HG02759 (cell line): ENCODE data around the gene SLC2A6.
A peak's percentile ranks its signal among the peaks of the same experiment; 100 is the strongest.

Experiments
- ATAC-seq: cut with Tn5 transposase; IDR thresholded peaks from one replicate; pipeline ENCODE4 v1.9.1; 2021; ENCODE audit warnings: mild to moderate bottlenecking, moderate library complexity; ENCODE audit not compliant: unreplicated experiment

The SLC2A6 gene

DNA sequence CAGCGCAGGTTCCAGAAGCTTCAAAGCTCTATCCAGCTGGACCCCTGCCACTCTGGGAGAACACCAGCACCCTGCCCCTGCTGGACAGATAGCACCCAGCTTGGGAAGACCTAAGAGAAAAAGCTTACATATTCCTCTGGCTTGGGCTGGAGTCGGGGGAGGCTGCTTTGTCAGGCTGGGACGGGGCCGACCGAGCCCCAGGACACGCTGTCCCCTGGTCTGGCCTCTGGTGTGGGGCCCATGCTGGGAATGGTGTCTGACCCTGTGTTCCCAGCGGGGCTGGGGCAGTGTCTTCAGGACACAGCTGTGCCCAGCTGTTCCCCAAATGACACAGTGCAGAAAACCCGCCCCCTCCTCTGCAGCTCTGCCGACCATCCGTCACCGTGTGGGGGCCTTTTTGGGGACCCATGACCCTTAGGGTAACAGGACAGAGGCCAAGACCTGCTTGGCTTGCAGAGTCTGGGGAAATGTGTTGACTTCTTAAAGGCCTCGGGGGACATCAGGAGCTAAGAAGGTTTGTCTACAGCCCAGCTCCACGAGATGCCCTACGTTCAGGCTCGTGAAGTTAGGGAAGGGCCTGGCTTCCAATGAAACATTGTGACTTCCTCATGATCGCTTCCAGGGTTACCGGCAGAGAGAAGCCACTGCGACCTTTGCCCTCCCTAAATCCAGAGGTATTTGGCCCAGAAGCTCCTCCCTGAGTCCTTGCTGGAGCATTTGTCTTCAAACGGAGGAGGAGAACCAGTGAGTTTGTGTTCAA lies 20.4 kb upstream of the SLC2A6 start:
- no peak for ATAC-seq

DNA sequence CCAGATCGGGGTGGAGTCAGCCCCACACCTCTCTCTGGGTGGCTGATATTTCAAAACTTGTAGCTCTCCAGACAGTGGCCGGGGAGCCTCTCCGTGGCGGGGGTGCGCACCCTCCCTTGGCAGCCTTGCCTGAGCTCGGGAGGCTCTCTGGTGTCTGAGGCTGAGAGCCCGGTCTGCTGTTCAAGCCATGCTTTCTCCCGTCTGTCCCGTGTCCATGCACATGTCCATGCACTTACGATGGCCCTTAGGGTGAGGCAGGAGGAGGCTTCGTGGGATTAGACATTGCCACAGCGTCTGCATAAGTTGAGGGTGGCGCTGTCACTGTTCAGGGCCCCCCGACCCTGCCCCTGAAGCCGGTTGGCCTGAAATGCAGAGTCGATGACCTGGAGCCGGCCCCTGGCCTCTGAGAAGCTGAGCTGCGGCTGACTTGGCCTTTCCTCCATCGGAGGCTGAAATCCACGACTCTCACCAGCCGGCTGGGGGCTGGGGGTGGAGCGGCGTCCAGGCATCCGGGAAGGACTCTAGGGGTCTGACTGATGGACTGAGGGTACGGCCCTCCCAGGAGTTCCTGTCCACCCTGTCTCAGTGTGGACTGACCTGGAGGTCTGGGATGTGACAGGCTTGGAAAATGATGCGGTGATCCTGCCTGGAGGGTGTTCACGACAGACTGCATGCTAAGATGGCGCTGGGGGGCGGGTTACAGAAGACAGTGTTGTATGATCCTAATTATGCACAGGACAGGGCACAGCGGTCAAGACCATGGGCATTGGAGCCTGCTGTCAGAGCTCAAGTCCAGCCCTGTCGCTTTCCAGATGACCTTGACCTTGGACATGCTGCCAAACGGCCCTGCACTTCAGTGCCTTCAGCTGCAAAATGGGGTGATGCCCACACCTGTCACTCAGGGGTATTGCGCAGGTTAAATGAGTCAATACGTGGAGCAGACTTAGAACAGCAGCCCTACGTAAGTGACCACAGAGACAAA lies 18.3 kb upstream of the SLC2A6 start:
- ATAC-seq = no peak

DNA sequence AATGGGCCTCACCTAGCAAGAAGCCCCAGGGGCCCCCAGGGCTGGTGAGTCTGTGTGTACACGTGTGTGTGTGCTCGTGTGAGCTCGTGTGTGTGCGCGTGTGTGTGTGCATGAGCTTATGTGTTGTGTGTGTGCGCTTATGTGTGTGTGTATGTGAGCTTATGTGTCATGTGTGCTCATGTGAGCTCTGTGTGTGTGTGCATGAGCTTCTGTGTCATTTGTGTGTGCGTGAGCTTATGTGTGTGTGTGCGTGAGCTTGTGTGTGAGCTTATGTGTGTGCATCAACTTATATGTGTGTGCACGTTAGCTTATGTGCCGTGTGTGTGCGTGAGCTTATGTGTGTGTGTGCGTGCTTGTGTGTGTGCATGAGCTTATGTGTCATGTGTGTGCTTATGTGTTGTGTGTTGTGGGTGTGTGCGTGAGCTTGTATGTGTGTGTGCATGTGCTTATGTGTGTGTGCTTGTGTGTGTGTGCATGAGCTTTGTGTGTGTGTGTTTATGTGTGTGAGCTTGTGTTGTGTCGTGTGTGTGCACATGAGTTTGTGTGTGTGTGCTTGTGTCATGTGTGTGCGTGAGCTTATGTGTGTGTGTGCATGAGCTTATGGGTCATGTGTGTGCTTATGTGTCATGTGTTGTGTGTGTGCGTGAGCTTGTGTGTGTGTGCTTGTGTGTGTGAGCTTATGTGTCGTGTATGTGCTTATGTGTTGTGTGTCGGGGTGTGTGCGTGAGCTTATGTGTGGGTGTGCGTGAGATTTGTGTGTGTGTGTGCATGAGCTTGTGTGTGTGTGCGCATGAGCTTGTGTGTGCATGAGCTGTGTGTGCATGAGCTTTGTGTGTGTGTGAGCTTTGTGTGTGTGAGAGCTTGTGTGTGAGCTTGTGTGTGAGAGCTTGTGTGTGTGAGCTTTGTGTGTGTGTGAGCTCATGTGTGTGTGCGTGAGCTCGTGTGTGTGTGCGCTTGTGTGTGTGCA lies 16.7 kb upstream of the SLC2A6 start:
- no peak for ATAC-seq

DNA sequence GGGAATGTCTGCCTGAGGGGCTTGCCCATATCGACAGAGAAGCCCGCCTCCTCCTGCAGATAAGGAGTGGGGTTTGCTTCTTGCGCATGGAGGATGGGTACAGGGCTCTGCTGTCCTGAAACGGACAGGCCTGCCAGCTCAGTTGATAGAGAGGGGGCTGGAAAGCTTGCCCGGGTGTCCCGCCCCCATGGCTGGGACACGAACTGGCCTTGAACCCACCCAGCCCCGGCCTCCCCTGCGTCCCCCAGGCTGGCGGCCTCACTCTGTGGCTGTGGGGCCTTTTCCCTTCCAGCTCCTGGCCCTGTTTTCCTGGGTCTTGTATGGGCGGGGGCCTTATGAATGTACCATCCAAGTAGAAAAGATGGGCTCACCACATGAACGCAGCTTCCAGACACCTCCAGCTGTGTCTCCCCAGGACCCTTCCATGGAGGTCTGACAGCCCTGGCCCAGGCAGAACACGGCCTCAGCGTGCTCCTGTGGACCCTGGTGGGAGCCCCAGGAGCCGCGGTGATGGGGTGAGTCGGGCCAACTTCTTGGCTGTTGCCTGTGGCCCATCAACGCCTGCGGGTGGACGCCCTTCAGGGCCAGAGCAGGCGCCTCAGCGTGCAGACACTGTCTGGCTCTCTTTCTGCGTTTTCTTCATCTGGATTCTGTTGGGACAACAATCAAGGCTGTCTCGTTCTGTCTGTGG lies 15.9 kb upstream of the SLC2A6 start:
- ATAC-seq = no peak

DNA sequence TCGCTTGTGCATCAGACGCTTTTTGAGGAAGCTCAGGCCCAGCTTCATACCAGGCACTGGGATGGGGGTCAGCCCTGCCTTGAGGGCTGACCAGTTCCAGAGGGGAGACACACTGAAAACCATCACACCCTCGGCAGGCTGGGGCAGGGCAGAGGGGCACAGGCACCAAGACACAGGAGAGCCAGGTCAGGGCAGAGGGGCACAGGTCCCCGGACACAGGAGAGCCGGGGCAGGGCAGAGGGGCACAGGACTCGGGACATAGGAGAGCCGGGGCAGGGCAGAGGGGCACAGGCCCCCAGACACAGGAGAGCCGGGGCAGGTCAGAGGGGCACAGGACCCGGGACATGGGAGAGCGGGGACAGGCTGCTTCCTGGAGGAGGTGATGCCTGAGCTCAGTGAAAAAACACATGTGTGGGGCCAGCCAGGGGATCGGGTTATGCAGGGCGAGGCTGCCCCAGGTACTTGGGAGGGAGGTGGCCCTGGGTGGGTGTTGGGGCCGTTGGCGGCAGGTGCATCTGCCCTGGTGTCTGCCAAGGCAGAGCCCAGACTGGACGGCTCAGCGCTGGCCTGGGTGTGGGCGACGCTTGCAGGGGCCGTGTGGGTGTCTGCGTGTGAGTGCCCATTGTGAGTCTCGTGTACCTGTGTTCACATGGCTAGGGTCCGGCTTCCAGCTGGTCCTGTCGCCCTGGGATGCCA lies 15.1 kb upstream of the SLC2A6 start:
- no peak for ATAC-seq

DNA sequence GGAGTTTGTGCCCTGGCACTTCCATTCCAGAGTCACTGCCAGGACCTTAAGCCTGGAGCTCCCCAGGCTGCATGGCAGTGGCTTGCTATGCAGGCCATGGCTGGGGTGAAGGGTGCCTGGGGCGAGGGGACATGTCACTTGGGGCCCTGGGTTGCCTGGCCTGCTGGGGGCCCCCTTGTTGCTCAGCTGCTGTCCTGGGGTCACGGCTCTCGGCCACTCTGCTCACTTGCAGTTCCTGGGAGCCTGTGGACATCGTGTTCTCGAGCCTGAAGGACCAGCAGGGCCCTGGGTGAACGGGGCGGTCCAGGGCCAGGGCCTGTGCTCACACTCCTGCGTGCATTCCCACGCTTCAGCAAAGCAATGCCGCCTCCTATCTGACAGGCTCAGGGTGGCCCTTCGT lies 14.5 kb upstream of the SLC2A6 start:
- ATAC-seq = no peak

DNA sequence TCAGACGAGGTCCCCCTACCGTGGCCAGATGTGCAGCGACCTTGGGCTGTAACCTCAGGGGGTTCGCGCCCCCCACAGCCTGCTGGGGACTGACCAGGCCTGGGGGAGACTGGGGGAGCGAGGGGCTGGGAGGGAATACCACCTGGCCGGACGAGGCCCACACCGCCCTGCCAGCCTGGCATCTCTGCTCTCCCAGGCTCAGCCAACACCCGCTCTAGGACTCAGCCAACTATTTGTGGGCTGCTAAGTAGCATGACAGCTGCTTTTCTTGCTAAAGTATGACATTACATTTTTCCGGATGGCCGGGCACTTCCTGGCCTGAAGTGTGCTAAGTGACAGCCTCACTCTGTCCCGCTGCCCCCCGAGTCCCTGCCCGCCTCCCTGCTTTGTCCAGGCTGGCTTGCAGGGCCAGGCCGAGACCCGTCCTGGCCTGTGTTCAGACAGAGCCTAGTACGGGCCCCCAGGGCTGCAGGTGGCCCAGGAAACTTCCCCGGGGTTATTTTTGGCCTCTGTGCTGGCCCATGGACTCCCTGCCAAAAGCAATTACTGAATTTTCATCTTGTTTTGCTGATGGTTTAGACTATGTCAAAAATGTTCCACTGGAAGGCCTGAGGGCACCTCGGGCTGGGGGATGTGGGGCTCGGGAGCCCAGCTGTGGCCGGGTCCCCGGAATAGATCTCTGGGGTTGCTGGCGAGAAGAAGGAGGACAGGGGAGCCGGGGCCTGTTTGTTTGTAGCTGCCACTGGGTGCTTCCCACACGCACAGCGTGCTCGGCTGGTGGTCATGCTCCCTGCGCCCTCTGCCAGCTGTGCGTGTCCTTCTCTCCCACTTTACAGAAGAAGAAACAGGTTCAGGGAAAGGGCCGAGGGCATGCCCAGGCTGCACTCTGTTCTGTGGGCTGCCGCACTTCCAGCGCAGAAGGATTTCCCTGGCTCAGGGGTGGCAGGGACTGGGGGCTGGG lies 13.4 kb upstream of the SLC2A6 start:
- ATAC-seq = no peak

DNA sequence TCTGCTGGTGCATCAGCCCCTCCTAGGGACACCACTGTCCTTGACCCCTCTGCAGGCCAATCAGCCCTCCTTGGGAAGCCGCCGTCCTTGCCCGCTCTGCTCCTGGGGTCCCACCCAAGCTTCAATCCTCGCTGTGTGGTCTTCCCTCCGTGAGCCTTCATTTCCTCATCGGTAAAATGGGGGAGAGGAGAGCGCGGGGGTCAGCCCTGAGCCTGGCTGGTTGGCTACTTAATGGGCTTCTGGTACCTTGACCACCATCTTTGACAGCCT lies 12.7 kb upstream of the SLC2A6 start:
- no peak for ATAC-seq

DNA sequence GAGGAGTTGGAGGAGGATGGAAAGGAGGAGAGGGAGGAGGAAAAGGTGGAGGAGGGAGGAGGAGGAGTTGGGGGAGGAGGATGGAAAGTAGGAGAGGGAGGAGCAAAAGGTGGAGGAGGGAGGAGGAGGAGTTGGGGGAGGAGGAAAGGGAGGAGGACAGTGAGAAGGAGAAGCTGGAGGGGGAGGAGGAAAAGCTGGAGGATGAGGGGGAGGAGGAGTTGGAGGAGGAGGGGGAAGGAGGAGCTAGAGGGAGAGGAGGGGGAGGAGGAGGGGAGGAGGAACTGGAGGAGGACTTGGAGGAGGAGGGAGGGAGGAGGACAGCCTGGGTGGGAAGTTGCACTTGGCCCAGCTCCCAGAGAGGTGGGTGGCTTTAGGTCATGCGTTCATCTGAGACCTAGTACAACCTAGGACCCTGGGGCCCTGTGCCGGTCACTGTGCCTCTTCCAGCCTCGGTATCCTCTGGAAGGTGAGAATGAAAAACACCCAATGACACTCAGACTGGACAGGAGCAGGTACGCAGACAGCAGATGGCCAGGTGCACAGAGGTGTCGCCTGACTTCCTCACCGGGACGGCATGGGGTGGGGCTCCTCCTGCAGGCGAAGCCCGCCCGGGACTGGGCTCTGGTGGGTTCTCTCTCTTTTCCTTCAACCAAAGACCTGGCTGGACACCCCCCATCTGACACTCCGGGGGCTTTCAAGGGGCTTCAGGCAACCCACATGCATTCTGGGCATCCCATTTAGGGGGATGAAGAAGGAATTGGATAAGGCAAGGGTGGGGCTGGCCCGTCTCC lies 12.2 kb upstream of the SLC2A6 start:
- no peak for ATAC-seq

DNA sequence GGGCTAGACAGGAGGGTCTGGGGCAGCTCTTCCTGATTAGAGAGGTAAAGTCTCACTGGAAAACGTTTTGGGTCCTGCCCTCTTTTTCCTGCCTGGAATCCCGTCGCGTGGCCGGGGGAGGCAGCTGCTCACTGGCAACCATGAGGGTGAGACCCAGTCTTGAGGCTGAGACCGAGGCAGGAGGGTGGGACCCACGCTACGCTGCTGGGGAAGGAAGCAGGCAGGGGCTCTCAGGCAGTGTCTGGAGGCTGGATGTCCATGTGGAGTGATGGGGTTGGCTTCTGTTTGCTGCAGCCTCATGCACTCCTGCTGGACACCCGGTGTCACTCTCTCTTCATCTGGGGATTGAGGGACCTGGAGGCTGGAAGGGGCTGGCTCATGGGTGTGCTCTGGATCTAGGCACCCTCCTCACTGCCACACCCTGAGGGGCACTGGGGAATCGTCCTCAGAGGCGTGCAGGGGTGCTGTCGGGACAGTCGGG lies 11.3 kb upstream of the SLC2A6 start:
- no peak for ATAC-seq

DNA sequence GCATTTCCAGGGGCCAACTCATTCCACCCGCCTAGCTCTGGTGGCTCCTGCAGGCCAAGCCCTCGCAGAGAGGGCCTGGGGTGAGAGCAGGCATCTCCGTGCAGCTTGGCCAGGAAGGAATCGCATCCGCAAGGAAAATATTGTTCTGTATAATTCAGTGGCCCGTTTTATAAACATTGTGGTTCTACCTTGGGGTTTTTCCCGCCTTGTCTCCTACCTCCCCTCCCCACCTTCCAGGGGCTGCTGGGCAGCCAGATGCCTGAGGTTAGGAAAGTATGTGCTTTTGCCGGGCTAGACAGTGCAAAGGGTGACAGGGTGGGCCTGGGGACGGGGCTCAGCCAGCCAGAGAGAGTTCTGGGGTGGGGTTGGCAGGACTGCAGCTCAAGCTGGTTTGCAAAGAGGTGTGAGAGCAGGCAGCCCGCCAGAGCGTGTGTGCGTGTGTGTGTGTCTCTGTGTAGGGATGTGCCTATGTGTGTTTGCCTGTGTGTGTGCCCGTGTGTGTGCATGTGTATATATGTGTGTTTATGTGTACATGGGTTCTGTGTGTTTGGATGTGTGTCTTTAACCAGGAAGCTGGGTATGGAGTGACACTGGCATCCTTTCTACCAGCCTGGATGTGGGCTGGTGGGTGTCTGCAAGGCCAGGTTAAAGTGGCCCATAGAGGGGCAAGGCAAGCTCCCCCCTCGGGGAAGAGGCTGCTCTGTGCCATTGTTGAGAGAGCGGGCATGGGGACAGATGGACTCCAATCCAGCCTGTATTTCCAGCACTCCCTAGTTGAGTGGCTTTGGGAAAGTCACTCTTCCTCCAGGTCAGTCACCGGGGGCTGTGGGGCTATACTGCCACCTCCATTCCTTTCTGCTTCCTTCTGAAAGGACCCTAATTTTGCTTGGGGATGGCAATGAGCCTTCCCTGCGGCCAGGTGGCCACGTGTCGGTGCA lies 10.6 kb upstream of the SLC2A6 start:
- ATAC-seq = no peak

DNA sequence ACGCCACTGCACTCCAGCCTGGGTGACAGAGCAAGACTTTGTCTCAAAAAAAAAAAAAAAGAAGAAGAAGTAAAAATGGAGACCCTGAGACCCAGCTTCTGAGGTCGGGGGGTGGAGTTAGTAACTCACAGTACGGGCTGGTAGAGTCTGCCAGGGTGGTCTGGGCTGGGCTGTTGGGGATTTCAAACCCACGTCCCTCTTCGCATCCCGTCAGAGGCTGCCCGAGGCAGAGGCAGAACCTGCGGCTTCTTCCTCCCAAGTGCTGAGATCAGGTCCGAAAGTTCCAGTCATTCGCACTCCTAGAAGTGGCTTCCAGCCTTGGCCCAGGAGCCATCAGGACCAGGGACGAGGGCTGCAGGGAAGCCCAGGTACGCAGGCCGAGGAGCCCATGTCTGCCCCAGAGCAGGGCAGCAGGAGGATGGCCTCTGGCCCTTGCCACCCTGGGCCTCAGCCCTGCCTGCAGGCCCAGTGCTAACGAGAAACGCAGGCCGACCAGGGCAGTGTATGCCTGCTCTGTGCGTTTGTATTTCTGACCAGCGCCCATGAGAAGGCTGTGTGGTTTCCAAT lies 9.9 kb upstream of the SLC2A6 start:
- no peak for ATAC-seq

DNA sequence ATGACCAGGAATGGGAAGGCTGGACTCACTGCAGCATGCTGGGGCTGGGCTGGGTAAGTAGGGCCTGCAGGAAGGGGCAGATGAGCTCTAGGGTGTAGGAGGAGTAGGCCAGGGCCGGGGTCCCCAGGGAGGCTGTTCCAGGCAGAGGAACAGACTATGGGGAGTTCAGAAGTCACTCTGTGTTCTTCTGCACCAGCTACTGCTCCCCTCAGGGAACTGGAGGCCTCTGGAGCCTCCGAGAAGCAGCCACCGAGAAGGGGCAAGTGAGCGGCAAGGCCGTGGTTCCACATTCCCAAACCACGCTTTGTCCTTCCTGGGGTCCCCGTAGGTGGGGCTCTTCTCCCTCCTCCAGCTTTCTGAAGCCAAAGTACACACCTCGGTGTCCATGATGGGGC lies 8.4 kb upstream of the SLC2A6 start:
- no peak for ATAC-seq

DNA sequence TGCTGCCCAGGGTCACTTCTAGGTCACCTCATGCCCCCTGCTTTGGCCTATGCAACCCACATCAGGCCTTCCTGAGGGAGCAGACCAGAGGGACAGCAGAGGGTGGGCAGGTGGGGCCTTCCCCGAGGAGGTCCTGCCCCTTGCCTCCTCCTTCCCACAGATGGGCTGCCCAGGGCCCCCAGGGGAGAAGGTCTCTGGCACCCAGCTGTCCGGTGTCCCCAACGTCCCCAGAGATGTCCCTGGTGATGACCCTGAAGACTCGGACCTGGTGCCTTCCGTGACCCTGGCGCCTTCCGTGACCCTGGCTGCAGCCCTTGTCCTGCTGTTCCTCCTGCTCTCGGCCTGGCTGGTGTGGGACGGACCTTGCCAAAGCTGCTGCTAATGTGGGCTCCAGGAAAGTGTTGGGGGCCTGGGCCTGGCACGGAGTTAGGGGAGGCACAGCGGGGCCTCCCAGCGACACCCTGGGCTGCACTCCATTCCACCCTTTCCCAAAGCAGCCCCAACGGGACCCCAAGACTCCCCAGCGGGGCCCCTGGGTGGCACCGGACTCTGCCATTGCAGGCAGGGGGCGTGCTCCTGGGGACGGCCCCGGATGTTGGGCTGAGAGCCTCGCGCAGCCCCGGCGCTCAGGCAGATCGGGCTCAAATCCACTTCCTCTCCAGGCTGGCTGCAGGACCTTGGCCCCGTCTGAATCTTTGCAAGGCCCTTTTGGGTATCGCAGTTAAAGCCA lies 6.8 kb upstream of the SLC2A6 start:
- peak; percentile 9 for ATAC-seq

DNA sequence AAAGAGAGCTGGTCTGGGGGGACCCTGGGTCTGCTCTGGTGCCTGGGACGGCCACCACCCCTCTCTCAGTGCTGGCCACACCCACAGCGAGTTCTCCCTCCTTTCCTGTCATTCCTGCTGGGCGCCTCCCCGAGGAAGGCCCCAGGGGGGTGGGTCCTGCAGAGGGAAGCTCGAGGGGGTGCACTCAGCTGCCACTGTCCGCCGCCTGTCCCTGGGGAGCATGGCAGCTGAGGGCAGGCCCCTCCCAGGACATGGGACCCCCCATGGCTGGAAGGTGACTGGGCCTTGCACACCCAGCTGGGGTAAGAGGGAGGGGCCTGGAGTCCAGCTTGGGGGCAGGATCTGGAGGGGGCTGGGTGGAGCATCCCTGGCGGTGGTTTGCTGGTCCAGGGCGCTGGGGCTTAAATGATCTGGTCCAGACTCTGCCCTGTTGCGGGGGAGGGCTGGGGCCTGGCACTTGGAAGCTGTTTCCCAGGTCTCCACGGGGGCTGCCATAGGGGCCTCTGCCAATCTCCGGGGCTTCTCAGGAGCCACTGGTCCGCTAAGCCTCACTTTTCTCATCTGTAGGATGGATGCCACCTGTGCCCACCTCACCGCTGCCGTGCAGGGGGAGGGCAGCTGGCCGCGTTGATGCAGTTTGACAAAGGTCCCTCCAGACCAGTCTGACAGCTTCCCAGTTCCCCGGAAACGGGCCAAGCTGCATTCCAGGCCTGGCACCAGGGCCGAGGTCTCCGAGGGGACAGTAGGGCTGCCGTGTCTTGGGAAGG lies 6.0 kb upstream of the SLC2A6 start:
- ATAC-seq = no peak
